Left lung (tissue), 10 donors: Measurements from ENCODE around the gene SDHA. TPM values are rescaled to one million over a fixed set of nuclear protein-coding genes. Genes with fewer than 3 reads are reported as not detected.

ENCODE experiments used
- ATAC-seq: fragments of 200-7000 bp; cut with Tn5 transposase; one replicate; pipeline ENCODE4 v1.9.1; 2020; ENCODE audit warnings: moderate library complexity
- DNase-seq, 4 donors: peaks; one replicate each; pipeline ENCODE4 v3.0.0-alpha.2; 2013 to 2020
- H3K27ac ChIP-seq, 2 donors: fragments of 200-600 bp; sonication (generic) in 1 of 2; one replicate each; pipeline versions ENCODE4 v1.5.0 to v1.8.0; 2020 to 2021
- H3K27me3 ChIP-seq, 2 donors: fragments of 200-600 bp; sonication (generic) in 1 of 2; one replicate each; pipeline versions ENCODE4 v1.5.0 to v1.8.0; 2020 to 2021
- H3K36me3 ChIP-seq, 2 donors: fragments of 200-600 bp; sonication (generic) in 1 of 2; one replicate each; pipeline versions ENCODE4 v1.5.0 to v1.8.0; 2020 to 2021
- H3K4me1 ChIP-seq, 2 donors: fragments of 200-600 bp; one replicate each; pipeline ENCODE4 v1.8.0; 2021
- H3K4me3 ChIP-seq, 2 donors: fragments of 200-600 bp; sonication (generic) in 1 of 2; one replicate each; pipeline versions ENCODE4 v1.5.0 to v1.8.0; 2020 to 2021; ENCODE audit warnings: mild to moderate bottlenecking in 1 of 2
- H3K9me3 ChIP-seq, 2 donors: fragments of 200-600 bp; sonication (generic) in 1 of 2; one replicate each; pipeline versions ENCODE4 v1.5.0 to v1.8.0; 2020 to 2021
- intact Hi-C, 2 donors: fragments of 100-400 bp; cut with DNase I; formaldehyde crosslinking; loops; one replicate each; pipeline versions ENCODE4 v1.11.2 to v1.14.2; 2022
- polyA plus RNA-seq, 6 donors: library from polyadenylated mRNA; unstranded; fragments of 120-200 nt; gene quantifications; one replicate each; pipeline ENCODE4 v1.2.1, GENCODE V29; 2013; ENCODE audit not compliant: insufficient read length in 6 of 6
- total RNA-seq, 2 donors: library from RNA; stranded (reverse); fragmentation: NEBNext Ultra II Directional; extraction: Animal tissue kit (Norgen Biotek cat#: 25700); gene quantifications; one replicate each; pipeline ENCODE4 v1.2.1, GENCODE V29; 2021
- TF ChIP-seq, protein P1 (sequence below), 2 donors: fragments of 200-600 bp; sonication (generic) in 1 of 2; IDR thresholded peaks; one replicate each; pipeline versions ENCODE4 v1.5.0 to v1.8.0; 2021; ENCODE audit warnings: antibody characterized with exemption in 2 of 2
- donor health status: DM: no; HTN: yes; CAD: no.
- donor health status: DM: no; HTN: no; CAD: no.

The SDHA gene
- total and polyA plus RNA-seq, 8 donors: 95.9 to 113 (median 106) TPM

DNA sequence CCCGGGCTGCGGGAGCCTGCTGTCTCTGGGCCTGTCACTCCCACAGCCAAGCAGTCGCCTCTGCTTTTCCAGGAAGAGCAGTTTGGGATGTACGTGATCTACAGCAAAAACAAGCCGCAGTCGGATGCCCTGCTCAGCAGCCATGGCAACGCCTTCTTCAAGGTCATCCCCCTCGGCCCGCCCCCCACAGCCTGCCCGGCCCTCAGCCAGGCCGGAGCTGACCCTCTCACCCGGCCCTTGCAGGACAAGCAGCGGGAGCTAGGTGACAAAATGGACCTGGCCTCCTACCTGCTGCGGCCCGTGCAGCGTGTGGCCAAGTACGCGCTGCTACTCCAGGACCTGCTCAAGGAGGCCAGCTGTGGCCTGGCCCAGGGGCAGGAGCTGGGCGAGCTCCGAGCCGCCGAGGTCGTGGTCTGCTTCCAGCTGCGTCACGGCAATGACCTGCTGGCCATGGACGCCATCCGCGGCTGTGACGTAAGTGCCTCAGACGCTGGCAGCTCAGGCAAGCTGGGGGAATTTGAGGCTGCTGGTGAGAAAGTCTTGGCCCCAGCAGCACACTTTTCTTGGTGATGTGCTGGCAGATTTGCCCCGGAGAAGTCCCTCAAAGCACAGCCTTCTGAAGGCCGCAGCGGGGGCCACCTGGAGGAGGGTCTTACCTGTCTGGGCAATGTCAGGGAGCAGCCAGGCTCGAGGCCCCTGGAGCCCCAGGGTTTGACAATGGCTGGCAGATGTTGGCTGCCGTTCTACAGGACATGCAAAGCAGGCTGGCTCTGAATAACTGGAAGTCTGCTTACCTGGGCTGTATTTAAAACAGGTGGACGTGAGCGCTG lies 46.9 kb upstream of the SDHA start:
- intact Hi-C loops: no loop called here
- Histone ChIP-seq H3K36me3 (no peaks in the 10 kb centered on the region), H3K27ac (no peak overlapping the region), H3K4me1 (peaks cover 0 to 3% of the 10 kb centered on the region in 2 donors), H3K9me3 (no peaks in the 10 kb centered on the region), H3K27me3 (no peaks in the 10 kb centered on the region), H3K4me3 (no peak overlapping the region)
- ATAC-seq (no peak), DNase-seq (peak in 1 of 4 donors; percentile 68)
- TF ChIP-seq, protein P1, sequence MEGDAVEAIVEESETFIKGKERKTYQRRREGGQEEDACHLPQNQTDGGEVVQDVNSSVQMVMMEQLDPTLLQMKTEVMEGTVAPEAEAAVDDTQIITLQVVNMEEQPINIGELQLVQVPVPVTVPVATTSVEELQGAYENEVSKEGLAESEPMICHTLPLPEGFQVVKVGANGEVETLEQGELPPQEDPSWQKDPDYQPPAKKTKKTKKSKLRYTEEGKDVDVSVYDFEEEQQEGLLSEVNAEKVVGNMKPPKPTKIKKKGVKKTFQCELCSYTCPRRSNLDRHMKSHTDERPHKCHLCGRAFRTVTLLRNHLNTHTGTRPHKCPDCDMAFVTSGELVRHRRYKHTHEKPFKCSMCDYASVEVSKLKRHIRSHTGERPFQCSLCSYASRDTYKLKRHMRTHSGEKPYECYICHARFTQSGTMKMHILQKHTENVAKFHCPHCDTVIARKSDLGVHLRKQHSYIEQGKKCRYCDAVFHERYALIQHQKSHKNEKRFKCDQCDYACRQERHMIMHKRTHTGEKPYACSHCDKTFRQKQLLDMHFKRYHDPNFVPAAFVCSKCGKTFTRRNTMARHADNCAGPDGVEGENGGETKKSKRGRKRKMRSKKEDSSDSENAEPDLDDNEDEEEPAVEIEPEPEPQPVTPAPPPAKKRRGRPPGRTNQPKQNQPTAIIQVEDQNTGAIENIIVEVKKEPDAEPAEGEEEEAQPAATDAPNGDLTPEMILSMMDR (IDR thresholded peaks at IDR 0.05): no peak

DNA sequence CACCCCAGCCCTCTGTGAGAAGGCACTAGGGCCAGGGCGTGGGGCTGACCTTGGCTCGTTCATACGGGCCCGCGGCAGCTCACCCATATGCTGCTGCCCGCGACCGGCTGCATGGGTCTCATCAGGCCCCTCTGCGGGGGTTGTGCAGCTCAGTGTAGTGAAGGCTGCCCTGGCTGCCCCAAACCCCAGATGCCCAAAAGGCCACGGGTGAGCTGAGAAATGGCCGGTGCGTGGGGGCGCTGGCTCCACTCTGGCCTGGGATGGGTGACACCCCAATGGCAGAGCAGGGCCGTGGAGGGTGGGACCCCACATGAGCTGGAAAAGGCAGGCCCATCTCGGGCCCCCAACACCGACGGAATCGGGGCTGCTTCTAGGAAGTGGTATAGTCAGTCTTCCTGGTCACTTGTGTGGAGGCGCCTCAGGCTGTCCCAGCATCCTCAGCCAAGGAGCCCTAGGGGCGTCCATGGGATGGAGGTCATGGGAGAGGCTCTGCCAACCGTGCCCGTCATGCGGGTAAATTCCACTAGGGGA lies 46.3 kb upstream of the SDHA start:
- Histone ChIP-seq H3K36me3 (no peaks in the 10 kb centered on the region), H3K4me1 (peaks cover 0 to 3% of the 10 kb centered on the region in 2 donors), H3K9me3 (no peaks in the 10 kb centered on the region), H3K27ac (no peak overlapping the region), H3K27me3 (no peaks in the 10 kb centered on the region), H3K4me3 (no peak overlapping the region)
- intact Hi-C loops: no loop called here
- TF ChIP-seq, protein P1 (IDR thresholded peaks at IDR 0.05): no peak
- ATAC-seq (no peak), DNase-seq (peak in 1 of 4 donors; percentile 70)

DNA sequence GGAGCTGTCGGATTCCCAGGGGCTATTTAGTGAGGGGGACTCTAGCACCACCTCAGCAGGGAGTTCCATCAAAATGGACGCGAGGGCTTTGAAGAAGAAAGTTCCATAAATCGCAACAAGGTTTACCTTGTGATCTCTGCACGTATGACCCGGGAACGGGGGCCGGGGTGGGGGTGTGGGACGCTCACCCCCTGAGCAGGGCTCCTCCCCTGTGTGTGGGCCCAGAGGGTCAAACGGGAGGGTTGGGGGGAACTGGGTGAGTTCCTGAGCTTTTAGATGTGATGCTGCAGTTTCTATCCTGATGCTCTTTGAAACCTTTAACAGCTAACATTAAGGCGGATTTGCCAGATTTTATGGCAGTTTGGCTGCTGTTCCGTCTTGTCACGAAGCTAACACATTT lies 45.7 kb upstream of the SDHA start:
- Histone ChIP-seq H3K27ac (no peak overlapping the region), H3K9me3 (no peaks in the 10 kb centered on the region), H3K4me1 (peaks cover 0 to 3% of the 10 kb centered on the region in 2 donors), H3K27me3 (no peaks in the 10 kb centered on the region), H3K4me3 (no peak overlapping the region), H3K36me3 (no peaks in the 10 kb centered on the region)
- DNase-seq (peak in 1 of 4 donors; percentile 50), ATAC-seq (no peak)
- intact Hi-C loops: no loop called here
- TF ChIP-seq, protein P1 (IDR thresholded peaks at IDR 0.05): no peak

DNA sequence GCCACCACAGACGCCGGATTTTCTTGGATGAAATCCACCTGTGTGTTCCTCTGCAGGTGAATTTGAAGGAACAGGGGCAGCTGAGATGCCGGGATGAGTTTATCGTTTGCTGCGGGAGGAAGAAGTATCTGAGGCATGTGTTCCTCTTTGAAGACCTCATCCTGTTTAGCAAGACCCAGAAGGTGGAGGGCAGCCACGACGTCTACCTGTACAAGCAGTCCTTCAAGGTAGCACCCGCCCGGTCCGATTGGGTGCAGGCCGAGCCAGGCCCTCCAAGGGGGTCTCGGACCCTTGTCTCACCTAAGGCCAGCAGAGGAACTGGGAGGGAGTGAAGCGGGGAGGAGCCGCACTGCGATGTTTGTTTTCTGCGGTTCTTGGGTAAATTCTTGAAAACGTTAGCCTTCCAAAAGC lies 45.3 kb upstream of the SDHA start:
- no peak overlapping the region for H3K27ac ChIP-seq
- DNase-seq: peak in 1 of 4 donors; percentile 54
- peaks cover 0 to 3% of the 10 kb centered on the region in 2 donors for H3K4me1 ChIP-seq
- H3K36me3 ChIP-seq: no peaks in the 10 kb centered on the region
- TF ChIP-seq, protein P1 (IDR thresholded peaks at IDR 0.05): no peak
- intact Hi-C loops: no loop called here
- H3K4me3 ChIP-seq: no peak overlapping the region
- ATAC-seq: no peak
- H3K9me3 ChIP-seq: no peaks in the 10 kb centered on the region
- no peaks in the 10 kb centered on the region for H3K27me3 ChIP-seq
